ENCODE measurements around the gene WIPF1.

The WIPF1 gene

GRCh38 chr2:174597345-174598047, at the start of gene WIPF1:
Gene WIPF1 (minus strand): TSS chr2:174597804. CDS start chr2:174585573, 12,231 bp downstream.
- TF ChIP-seq, protein P1, sequence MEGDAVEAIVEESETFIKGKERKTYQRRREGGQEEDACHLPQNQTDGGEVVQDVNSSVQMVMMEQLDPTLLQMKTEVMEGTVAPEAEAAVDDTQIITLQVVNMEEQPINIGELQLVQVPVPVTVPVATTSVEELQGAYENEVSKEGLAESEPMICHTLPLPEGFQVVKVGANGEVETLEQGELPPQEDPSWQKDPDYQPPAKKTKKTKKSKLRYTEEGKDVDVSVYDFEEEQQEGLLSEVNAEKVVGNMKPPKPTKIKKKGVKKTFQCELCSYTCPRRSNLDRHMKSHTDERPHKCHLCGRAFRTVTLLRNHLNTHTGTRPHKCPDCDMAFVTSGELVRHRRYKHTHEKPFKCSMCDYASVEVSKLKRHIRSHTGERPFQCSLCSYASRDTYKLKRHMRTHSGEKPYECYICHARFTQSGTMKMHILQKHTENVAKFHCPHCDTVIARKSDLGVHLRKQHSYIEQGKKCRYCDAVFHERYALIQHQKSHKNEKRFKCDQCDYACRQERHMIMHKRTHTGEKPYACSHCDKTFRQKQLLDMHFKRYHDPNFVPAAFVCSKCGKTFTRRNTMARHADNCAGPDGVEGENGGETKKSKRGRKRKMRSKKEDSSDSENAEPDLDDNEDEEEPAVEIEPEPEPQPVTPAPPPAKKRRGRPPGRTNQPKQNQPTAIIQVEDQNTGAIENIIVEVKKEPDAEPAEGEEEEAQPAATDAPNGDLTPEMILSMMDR (IDR thresholded peaks at IDR 0.05; ENCODE audit: control insufficient read depth, insufficient read depth, low read depth, low read length, missing control alignments) = no peak
- DNase-seq (ENCODE audit: low read depth) = peak; percentile 39
- H3K4me3 ChIP-seq (ENCODE audit: control insufficient read depth, low read depth, low read length) = no peak within 1 kb of the TSS

- TF ChIP-seq, protein P1 (IDR thresholded peaks at IDR 0.05; ENCODE audit: control insufficient read depth, insufficient read depth, low read depth, low read length, missing control alignments) = no peak
- no peak for DNase-seq (ENCODE audit: low read depth)
- H3K4me3 ChIP-seq (ENCODE audit: control insufficient read depth, low read depth, low read length) = no peak overlapping the region
These were observed 47.7 kb upstream of the WIPF1 start for GRCh38 chr2:174645296-174645695.

- TF ChIP-seq, protein P1 (IDR thresholded peaks at IDR 0.05; ENCODE audit: control insufficient read depth, insufficient read depth, low read depth, low read length, missing control alignments) = no peak
- no peak overlapping the region for H3K4me3 ChIP-seq (ENCODE audit: control insufficient read depth, low read depth, low read length)
- DNase-seq (ENCODE audit: low read depth) = no peak
These were observed 46.8 kb upstream of the WIPF1 start for GRCh38 chr2:174644406-174644805.

DNA sequence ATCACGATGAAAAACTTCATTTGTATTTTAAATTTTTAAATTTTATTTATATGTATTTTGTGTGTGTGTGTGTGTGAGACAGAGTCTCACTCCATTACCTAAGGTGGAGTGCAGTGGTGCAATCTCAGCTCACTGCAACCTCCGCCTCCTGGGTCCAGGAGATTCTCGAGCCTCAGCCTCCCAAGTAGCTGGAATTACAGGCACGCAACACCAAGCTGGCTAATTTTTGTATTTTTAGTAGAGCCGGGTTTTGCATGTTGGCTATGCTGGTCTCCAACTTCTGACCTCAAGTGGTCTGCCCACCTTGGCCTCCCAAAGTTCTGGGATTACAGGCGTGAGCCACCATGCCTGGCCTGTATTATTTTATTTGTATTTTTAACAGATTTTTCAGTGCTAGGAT, 45.8 kb upstream of the WIPF1 start:
- no peak overlapping the region for H3K4me3 ChIP-seq (ENCODE audit: control insufficient read depth, low read depth, low read length)
- TF ChIP-seq, protein P1 (IDR thresholded peaks at IDR 0.05; ENCODE audit: control insufficient read depth, insufficient read depth, low read depth, low read length, missing control alignments) = no peak
- no peak for DNase-seq (ENCODE audit: low read depth)

- TF ChIP-seq, protein P1 (IDR thresholded peaks at IDR 0.05; ENCODE audit: control insufficient read depth, insufficient read depth, low read depth, low read length, missing control alignments) = no peak
- DNase-seq (ENCODE audit: low read depth) = no peak
- no peak overlapping the region for H3K4me3 ChIP-seq (ENCODE audit: control insufficient read depth, low read depth, low read length)
These were observed 43.6 kb upstream of the WIPF1 start for GRCh38 chr2:174641168-174641567.

DNA sequence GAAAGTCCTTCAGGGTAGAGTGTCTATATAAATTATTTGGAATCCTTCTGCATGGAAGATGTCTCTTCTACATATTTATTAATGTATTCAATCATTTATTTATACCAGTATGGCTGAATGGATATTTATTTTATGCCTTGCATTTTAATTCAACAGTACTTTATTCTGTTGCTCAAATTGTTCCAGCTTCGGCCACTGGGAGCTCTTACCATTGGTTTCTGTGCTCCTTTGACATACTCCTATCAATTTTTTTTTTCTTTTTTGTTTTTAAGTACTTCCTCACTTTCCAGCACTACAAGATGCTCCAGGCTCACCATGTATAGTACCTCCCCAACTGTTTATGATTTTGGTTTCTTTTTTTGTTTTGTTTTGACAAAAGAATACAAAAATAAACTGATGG, 39.4 kb upstream of the WIPF1 start:
- no peak overlapping the region for H3K4me3 ChIP-seq (ENCODE audit: control insufficient read depth, low read depth, low read length)
- DNase-seq (ENCODE audit: low read depth) = no peak
- TF ChIP-seq, protein P1 (IDR thresholded peaks at IDR 0.05; ENCODE audit: control insufficient read depth, insufficient read depth, low read depth, low read length, missing control alignments) = no peak

Data from AG09309 (cell line).